H9 (cell line): Measurements from ENCODE around the gene CHRNA3. TPM values are rescaled to one million over a fixed set of nuclear protein-coding genes. Genes with fewer than 3 reads are reported as not detected.

Experiments
- DNase-seq: peaks from one replicate; pipeline ENCODE4 v3.0.0-alpha.2; 2017
- H2AFZ ChIP-seq: one replicate; pipeline ENCODE4 v1.6.1; 2013; ENCODE audit warnings: mild to moderate bottlenecking, low read length, control low read depth, moderate library complexity
- H2AK5ac ChIP-seq: 2 replicates; pipeline ENCODE4 v1.6.1; 2013; ENCODE audit warnings: low read length, control low read depth, mixed read lengths; ENCODE audit not compliant: insufficient read length
- H2BK120ac ChIP-seq: one replicate; pipeline ENCODE4 v1.6.1; 2013; ENCODE audit warnings: low read depth, mild to moderate bottlenecking, low read length, control low read depth, inconsistent platforms; ENCODE audit not compliant: poor library complexity, severe bottlenecking
- H2BK12ac ChIP-seq: 2 replicates; pipeline ENCODE4 v1.6.1; 2013; ENCODE audit warnings: low read length, control low read depth, mixed read lengths, low read depth; ENCODE audit not compliant: insufficient read length
- H2BK15ac ChIP-seq: 2 replicates; pipeline ENCODE4 v1.6.1; 2013; ENCODE audit warnings: low read depth, low read length, control low read depth
- H2BK20ac ChIP-seq: one replicate; pipeline ENCODE4 v1.6.1; 2013; ENCODE audit warnings: low read depth, mild to moderate bottlenecking, low read length, control low read depth, inconsistent platforms; ENCODE audit not compliant: poor library complexity, severe bottlenecking
- H2BK5ac ChIP-seq: 2 replicates; pipeline ENCODE4 v1.6.1; 2013; ENCODE audit warnings: low read length, control low read depth, mixed read lengths; ENCODE audit not compliant: insufficient read length
- H3K14ac ChIP-seq: 2 replicates; pipeline ENCODE4 v1.6.1; 2013; ENCODE audit warnings: low read length, control low read depth; ENCODE audit not compliant: insufficient read depth
- H3K18ac ChIP-seq: 2 replicates; pipeline ENCODE4 v1.6.1; 2013; ENCODE audit warnings: low read depth, mild to moderate bottlenecking, mixed read lengths, low read length, control low read depth; ENCODE audit not compliant: insufficient read length
- H3K23ac ChIP-seq: 2 replicates; pipeline ENCODE4 v1.6.1; 2013; ENCODE audit warnings: low read length, control low read depth, mixed read lengths, low read depth; ENCODE audit not compliant: insufficient read length
- H3K23me2 ChIP-seq: 2 replicates; pipeline ENCODE4 v1.6.1; 2013; ENCODE audit warnings: low read depth, mild to moderate bottlenecking, mixed read lengths, low read length, control low read depth; ENCODE audit not compliant: insufficient read length, poor library complexity, severe bottlenecking
- H3K27ac ChIP-seq: 2 replicates; pipeline ENCODE4 v1.5.1; 2013; ENCODE audit warnings: low read length, control low read depth, mixed read lengths, low read depth; ENCODE audit not compliant: insufficient read length
- H3K27me3 ChIP-seq: 2 replicates; pipeline ENCODE4 v1.6.1; 2013; ENCODE audit warnings: low read length, control low read depth, inconsistent platforms; ENCODE audit not compliant: insufficient read depth
- H3K4ac ChIP-seq: 2 replicates; pipeline ENCODE4 v1.6.1; 2013; ENCODE audit warnings: low read depth, mild to moderate bottlenecking, control low read depth, inconsistent platforms, low read length, moderate library complexity
- H3K4me1 ChIP-seq: 2 replicates; pipeline ENCODE4 v1.6.1; 2013; ENCODE audit warnings: low read length, control low read depth, inconsistent platforms; ENCODE audit not compliant: insufficient read depth
- H3K4me2 ChIP-seq: 2 replicates; pipeline ENCODE4 v1.6.1; 2013; ENCODE audit warnings: low read length, control low read depth, mixed read lengths; ENCODE audit not compliant: insufficient read length, insufficient read depth
- H3K56ac ChIP-seq: 2 replicates; pipeline ENCODE4 v1.6.1; 2013; ENCODE audit warnings: low read depth, mild to moderate bottlenecking, mixed read lengths, low read length, control low read depth; ENCODE audit not compliant: insufficient read length
- H3K79me1 ChIP-seq: 2 replicates; pipeline ENCODE4 v1.6.1; 2013; ENCODE audit warnings: low read depth, mild to moderate bottlenecking, moderate library complexity, low read length, control low read depth, inconsistent platforms; ENCODE audit not compliant: insufficient read depth, poor library complexity, severe bottlenecking
- H3K79me2 ChIP-seq: 2 replicates; pipeline ENCODE4 v1.6.1; 2013; ENCODE audit warnings: low read length, control low read depth, inconsistent platforms; ENCODE audit not compliant: insufficient read depth
- H3K9ac ChIP-seq: 2 replicates; pipeline ENCODE4 v1.6.1; 2013; ENCODE audit warnings: low read length, control low read depth, mixed read lengths; ENCODE audit not compliant: insufficient read length; ENCODE audit errors: extremely low read depth
- H3K9me3 ChIP-seq: one replicate; pipeline ENCODE4 v1.6.1; 2013; ENCODE audit warnings: low read depth, low read length, inconsistent platforms; ENCODE audit not compliant: control insufficient read depth
- H3T11ph ChIP-seq: one replicate; pipeline ENCODE4 v1.6.1; 2013; ENCODE audit warnings: mild to moderate bottlenecking, low read length, control low read depth, inconsistent platforms
- H4K20me1 ChIP-seq: one replicate; pipeline ENCODE4 v1.6.1; 2013; ENCODE audit not compliant: control insufficient read depth, insufficient read length, insufficient read depth
- H4K5ac ChIP-seq: 2 replicates; pipeline ENCODE4 v1.6.1; 2013; ENCODE audit warnings: low read depth, mild to moderate bottlenecking, mixed read lengths, low read length, control low read depth; ENCODE audit not compliant: insufficient read length
- H4K8ac ChIP-seq: replicated peaks from 2 replicates; pipeline ENCODE4 v1.6.1; 2013; ENCODE audit warnings: low read length, control low read depth, mixed read lengths, low read depth; ENCODE audit not compliant: insufficient read length
- H4K91ac ChIP-seq: 2 replicates; pipeline ENCODE4 v1.6.1; 2013; ENCODE audit warnings: low read depth, mild to moderate bottlenecking, moderate library complexity, mixed read lengths, low read length, control low read depth; ENCODE audit not compliant: insufficient read length
- H3K27ac Mint-ChIP-seq, 3 experiments: 2 replicates in 2 of 3; 3 replicates in 1 of 3; pipeline ENCODE4 v1.8.0; 2020 to 2021; ENCODE audit warnings: mixed read lengths in 3 of 3, mild to moderate bottlenecking in 1 of 3, moderate library complexity in 1 of 3
- H3K27me3 Mint-ChIP-seq: 2 replicates; pipeline ENCODE4 v1.8.0; 2021; ENCODE audit warnings: low read depth, mild to moderate bottlenecking, moderate library complexity, mixed read lengths
- H3K36me3 Mint-ChIP-seq, 3 experiments: 2 replicates in 2 of 3; 3 replicates in 1 of 3; pipeline ENCODE4 v1.8.0; 2020 to 2021; ENCODE audit warnings: low read depth in 3 of 3, mixed read lengths in 3 of 3; ENCODE audit not compliant: insufficient read depth in 1 of 3
- H3K4me1 Mint-ChIP-seq, 2 experiments: 2 replicates each; pipeline ENCODE4 v1.8.0; 2020; ENCODE audit warnings: mixed read lengths in 2 of 2
- H3K4me3 Mint-ChIP-seq, 2 experiments: 2 replicates in 1 of 2; 3 replicates in 1 of 2; pipeline ENCODE4 v1.8.0; 2020 to 2021; ENCODE audit warnings: mild to moderate bottlenecking in 2 of 2, mixed read lengths in 2 of 2, moderate library complexity in 1 of 2
- H3K9me3 Mint-ChIP-seq, 2 experiments: 2 replicates in 1 of 2; 3 replicates in 1 of 2; pipeline ENCODE4 v1.8.0; 2020; ENCODE audit warnings: mild to moderate bottlenecking in 2 of 2, mixed read lengths in 2 of 2, moderate library complexity in 1 of 2
- WGBS: extraction: QIAGEN DNeasy Blood & Tissue Kit; methylation state at CpG from one replicate; pipeline ENCODE4 v1.1.7; 2013; ENCODE audit warnings: missing lambda C conversion rate, low lambda C conversion rate, mixed read lengths; ENCODE audit not compliant: insufficient read length; ENCODE audit errors: extremely low coverage; 5-methylcytosine and 5-hydroxymethylcytosine counted together
- total RNA-seq: library from RNA; stranded (reverse); gene quantifications from 2 replicates; pipeline ENCODE4 v1.2.1, GENCODE V29; 2021
- TF ChIP-seq, protein P1 (sequence below): fragments of 200-600 bp; sonication (generic); conservative IDR thresholded peaks from 3 replicates; pipeline ENCODE4 v1.8.0; 2021; ENCODE audit warnings: antibody characterized with exemption, mild to moderate bottlenecking

CHRNA3 gene
- total RNA-seq, 1 experiment from 2014 or later = 0.81 TPM

- no peaks in the 10 kb centered on the region for H3K79me2 ChIP-seq
- no peak overlapping the region for H3K14ac ChIP-seq
- peaks cover 4% of the 10 kb centered on the region for H3K23me2 ChIP-seq
- no peak overlapping the region for H3K56ac ChIP-seq
- H2BK5ac ChIP-seq = no peak overlapping the region
- no peaks in the 10 kb centered on the region for H3K4me1 ChIP-seq
- Mint-ChIP-seq H3K9me3 (no peaks in the 10 kb centered on the region; a peak in 1 of 5 replicates), H3K4me3 (peak overlapping the region; percentile 72 to 88), H3K4me1 (peaks cover 13 to 24% of the 10 kb centered on the region in 2 experiments), H3K27ac (no peak overlapping the region; a peak in 1 of 7 replicates), H3K36me3 (no peaks in the 10 kb centered on the region; a peak in 1 of 7 replicates), H3K27me3 (peaks cover 28% of the 10 kb centered on the region)
- H3K23ac ChIP-seq = no peak overlapping the region
- WGBS = no CpG with 5 or more reads among the region's 32 CpGs
- H3K9me3 ChIP-seq = no peaks in the 10 kb centered on the region
- no peak for DNase-seq
- no peak overlapping the region for H2BK20ac ChIP-seq
- H3K4me2 ChIP-seq = peak overlapping the region; percentile 13
- no peak overlapping the region for H2AFZ ChIP-seq
- no peaks in the 10 kb centered on the region; the same call in 1 of the 2 replicates for H3K27me3 ChIP-seq
- TF ChIP-seq, protein P1, sequence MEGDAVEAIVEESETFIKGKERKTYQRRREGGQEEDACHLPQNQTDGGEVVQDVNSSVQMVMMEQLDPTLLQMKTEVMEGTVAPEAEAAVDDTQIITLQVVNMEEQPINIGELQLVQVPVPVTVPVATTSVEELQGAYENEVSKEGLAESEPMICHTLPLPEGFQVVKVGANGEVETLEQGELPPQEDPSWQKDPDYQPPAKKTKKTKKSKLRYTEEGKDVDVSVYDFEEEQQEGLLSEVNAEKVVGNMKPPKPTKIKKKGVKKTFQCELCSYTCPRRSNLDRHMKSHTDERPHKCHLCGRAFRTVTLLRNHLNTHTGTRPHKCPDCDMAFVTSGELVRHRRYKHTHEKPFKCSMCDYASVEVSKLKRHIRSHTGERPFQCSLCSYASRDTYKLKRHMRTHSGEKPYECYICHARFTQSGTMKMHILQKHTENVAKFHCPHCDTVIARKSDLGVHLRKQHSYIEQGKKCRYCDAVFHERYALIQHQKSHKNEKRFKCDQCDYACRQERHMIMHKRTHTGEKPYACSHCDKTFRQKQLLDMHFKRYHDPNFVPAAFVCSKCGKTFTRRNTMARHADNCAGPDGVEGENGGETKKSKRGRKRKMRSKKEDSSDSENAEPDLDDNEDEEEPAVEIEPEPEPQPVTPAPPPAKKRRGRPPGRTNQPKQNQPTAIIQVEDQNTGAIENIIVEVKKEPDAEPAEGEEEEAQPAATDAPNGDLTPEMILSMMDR = no peak
- H3K18ac ChIP-seq = no peak overlapping the region
- no peak overlapping the region for H2AK5ac ChIP-seq
- H4K8ac ChIP-seq = no peak overlapping the region
- H3K27ac ChIP-seq = no peak overlapping the region
- H3T11ph ChIP-seq = no peak overlapping the region
- no peak overlapping the region for H2BK12ac ChIP-seq
- no peak overlapping the region for H4K5ac ChIP-seq
- no peak overlapping the region for H3K4ac ChIP-seq
- H2BK15ac ChIP-seq = no peak overlapping the region
- H3K79me1 ChIP-seq = no peaks in the 10 kb centered on the region
- no peak overlapping the region for H4K91ac ChIP-seq
- H3K9ac ChIP-seq = no peak overlapping the region
- H2BK120ac ChIP-seq = no peak overlapping the region
- no peaks in the 10 kb centered on the region for H4K20me1 ChIP-seq
These were observed 19.8 kb upstream of the CHRNA3 start for GRCh38 chr15:78640527-78641101.
